ENCODE results near the gene MORF4L1.

- no peak for TF ChIP-seq CTCF (conservative IDR thresholded peaks at IDR 0.05 in 1 of 2, IDR thresholded peaks at IDR 0.05 in 1 of 2; ENCODE audit: extremely low read depth in 1 of 2, insufficient read depth in 1 of 2, low read depth in 1 of 2, low read length in 2 of 2)
- no peak for TF ChIP-seq EZH2 (IDR thresholded peaks at IDR 0.05; ENCODE audit: borderline replicate concordance, low read length)
Observed at GRCh38 chr15:78850941-78851755, 21.5 kb upstream of the MORF4L1 start.

Data from mammary epithelial cell (primary cell).